Neural progenitor cell (in vitro differentiated cells): ENCODE results near the gene TPGS1.

ENCODE experiments used
- EZH2 ChIP-seq: fragments of 200-600 bp; sonication (generic); IDR thresholded peaks from 2 replicates; pipeline ENCODE4 v1.6.1; 2017; ENCODE audit warnings: antibody characterized with exemption, mild to moderate bottlenecking, moderate library complexity
- TF ChIP-seq, protein P1 (sequence below): fragments of 200-600 bp; sonication (generic); IDR thresholded peaks from 2 replicates; pipeline ENCODE4 v1.5.1; 2017; ENCODE audit warnings: antibody characterized with exemption, mild to moderate bottlenecking

DNA sequence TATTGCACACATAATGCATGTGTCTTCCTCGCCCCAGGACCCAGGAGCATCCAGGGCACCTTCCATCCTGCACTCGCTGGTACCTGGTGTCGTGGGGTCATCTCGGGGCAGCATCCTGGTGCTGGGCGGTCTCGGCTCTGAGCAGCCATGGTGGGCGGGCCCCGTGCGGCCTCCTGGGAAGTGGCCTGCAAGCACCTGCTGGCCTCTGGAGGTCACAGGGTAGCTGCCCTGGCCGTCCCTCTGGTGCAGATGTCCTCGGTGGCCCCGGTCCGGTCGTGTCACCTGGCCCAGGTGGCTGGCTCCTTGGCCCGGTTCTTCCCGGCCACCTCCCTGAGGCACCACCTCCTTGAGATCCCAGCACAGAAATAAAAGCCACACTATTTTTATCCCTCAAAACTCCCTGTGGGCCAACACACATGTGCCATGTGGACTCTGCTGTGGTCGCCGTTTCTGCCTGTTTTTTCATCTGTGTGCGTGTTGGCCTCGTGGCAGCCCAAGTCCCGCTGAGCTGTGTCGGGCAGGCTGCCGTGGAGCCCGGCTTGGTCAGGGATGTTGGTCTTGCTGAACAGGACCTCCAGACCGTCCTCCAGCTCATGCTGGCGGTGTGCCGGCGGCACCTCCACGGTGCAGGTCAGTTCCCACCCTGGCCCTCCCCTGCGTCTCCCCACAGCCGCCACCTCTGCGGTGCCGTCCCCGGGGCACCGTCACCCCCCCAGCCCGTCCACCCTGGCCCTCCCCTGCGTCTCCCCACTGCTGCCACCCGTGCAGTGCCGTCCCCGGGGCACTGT lies 31.5 kb downstream of the TPGS1 start:
- no peak for TF ChIP-seq EZH2
- TF ChIP-seq, protein P1, sequence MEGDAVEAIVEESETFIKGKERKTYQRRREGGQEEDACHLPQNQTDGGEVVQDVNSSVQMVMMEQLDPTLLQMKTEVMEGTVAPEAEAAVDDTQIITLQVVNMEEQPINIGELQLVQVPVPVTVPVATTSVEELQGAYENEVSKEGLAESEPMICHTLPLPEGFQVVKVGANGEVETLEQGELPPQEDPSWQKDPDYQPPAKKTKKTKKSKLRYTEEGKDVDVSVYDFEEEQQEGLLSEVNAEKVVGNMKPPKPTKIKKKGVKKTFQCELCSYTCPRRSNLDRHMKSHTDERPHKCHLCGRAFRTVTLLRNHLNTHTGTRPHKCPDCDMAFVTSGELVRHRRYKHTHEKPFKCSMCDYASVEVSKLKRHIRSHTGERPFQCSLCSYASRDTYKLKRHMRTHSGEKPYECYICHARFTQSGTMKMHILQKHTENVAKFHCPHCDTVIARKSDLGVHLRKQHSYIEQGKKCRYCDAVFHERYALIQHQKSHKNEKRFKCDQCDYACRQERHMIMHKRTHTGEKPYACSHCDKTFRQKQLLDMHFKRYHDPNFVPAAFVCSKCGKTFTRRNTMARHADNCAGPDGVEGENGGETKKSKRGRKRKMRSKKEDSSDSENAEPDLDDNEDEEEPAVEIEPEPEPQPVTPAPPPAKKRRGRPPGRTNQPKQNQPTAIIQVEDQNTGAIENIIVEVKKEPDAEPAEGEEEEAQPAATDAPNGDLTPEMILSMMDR = no peak
